GM12801 (cell line): ENCODE measurements around the gene SEC14L2.

Experiments used
- CTCF ChIP-seq: IDR thresholded peaks from one replicate; pipeline ENCODE4 v1.5.1; 2011; ENCODE audit warnings: control low read depth; ENCODE audit not compliant: insufficient read length; ENCODE audit errors: extremely low read depth

Gene SEC14L2

GRCh38 chr22:30426388-30427353, 29.9 kb downstream of the SEC14L2 start:
- no peak for TF ChIP-seq CTCF

- no peak for TF ChIP-seq CTCF
Observed at GRCh38 chr22:30427871-30428270, 31.1 kb downstream of the SEC14L2 start.

GRCh38 chr22:30429887-30430286, 33.1 kb downstream of the SEC14L2 start:
- no peak for TF ChIP-seq CTCF

- no peak for TF ChIP-seq CTCF
Observed at GRCh38 chr22:30430933-30431332, 34.1 kb downstream of the SEC14L2 start.

GRCh38 chr22:30432096-30432495, 35.3 kb downstream of the SEC14L2 start:
- TF ChIP-seq CTCF, result no peak

GRCh38 chr22:30432520-30432919, 35.7 kb downstream of the SEC14L2 start:
- TF ChIP-seq CTCF, result no peak

GRCh38 chr22:30433227-30433626, 36.4 kb downstream of the SEC14L2 start:
- TF ChIP-seq CTCF, result no peak
